PC-3 (cell line): ENCODE data around the gene TENM4. TPM values are rescaled to one million over a fixed set of nuclear protein-coding genes. Genes with fewer than 3 reads are reported as not detected.

ENCODE experiments used
- ATAC-seq: fragments of 200-7000 bp; cut with Tn5 transposase; 2 replicates; pipeline ENCODE4 v1.9.1; 2020; ENCODE audit warnings: mild to moderate bottlenecking, moderate library complexity
- BruUV-seq: library from RNA; stranded (reverse); fragments of 400-500 nt; replicated peaks from 2 replicates; lab custom pipeline; 2021; lab: Mats Ljungman, UMichigan
- CTCF ChIA-PET: fragments of 300-600 bp; sonication (Branson Sonifier 250); formaldehyde crosslinking; loops from one replicate; lab custom pipeline; 2022; ENCODE audit warnings: antibody characterized with exemption; lab: Charles Lee
- POLR2A ChIA-PET: fragments of 300-600 bp; sonication (Branson Sonifier 250); formaldehyde crosslinking; loops from one replicate; lab custom pipeline; 2022; ENCODE audit warnings: antibody characterized with exemption; ENCODE audit not compliant: unreplicated experiment; lab: Charles Lee
- DNase-seq: peaks from one replicate; pipeline ENCODE4 v3.0.0-alpha.2; 2015
- H2AFZ ChIP-seq: fragments of 300-600 bp; sonication (generic); 2 replicates; pipeline ENCODE4 v1.6.0; 2016; ENCODE audit warnings: antibody characterized with exemption, low read length
- H3F3A ChIP-seq: fragments of 300-600 bp; sonication (generic); one replicate; pipeline ENCODE4 v1.6.0; 2017; ENCODE audit warnings: antibody characterized with exemption, low read length, control low read depth, mild to moderate bottlenecking; ENCODE audit not compliant: unreplicated experiment
- H3K27ac ChIP-seq: fragments of 300-600 bp; sonication (generic); 2 replicates; pipeline ENCODE4 v1.5.1; 2016; ENCODE audit warnings: mild to moderate bottlenecking, low read length
- H3K27me3 ChIP-seq: fragments of 300-600 bp; sonication (generic); 2 replicates; pipeline ENCODE4 v1.6.1; 2016; ENCODE audit warnings: low read length, mixed read lengths
- H3K36me3 ChIP-seq: fragments of 300-600 bp; sonication (generic); 2 replicates; pipeline ENCODE4 v1.6.1; 2016; ENCODE audit warnings: low read depth, mixed run types, low read length, mixed read lengths
- H3K4me1 ChIP-seq: fragments of 300-600 bp; sonication (generic); 2 replicates; pipeline ENCODE4 v1.5.1; 2016; ENCODE audit warnings: low read length; ENCODE audit not compliant: insufficient read depth
- H3K4me2 ChIP-seq: fragments of 300-600 bp; sonication (generic); 2 replicates; pipeline ENCODE4 v1.6.0; 2016; ENCODE audit warnings: low read length
- H3K4me3 ChIP-seq: fragments of 300-600 bp; sonication (generic); 2 replicates; pipeline ENCODE4 v1.5.1; 2016; ENCODE audit warnings: mild to moderate bottlenecking, low read length, mixed read lengths
- H3K79me2 ChIP-seq: fragments of 300-600 bp; sonication (generic); 2 replicates; pipeline ENCODE4 v1.6.1; 2017; ENCODE audit warnings: low read length, mixed read lengths
- H3K9ac ChIP-seq: fragments of 300-600 bp; sonication (generic); 2 replicates; pipeline ENCODE4 v1.6.0; 2016; ENCODE audit warnings: mild to moderate bottlenecking, low read length
- H3K9me2 ChIP-seq: fragments of 300-600 bp; sonication (generic); replicated peaks from 2 replicates; pipeline ENCODE4 v1.6.1; 2016; ENCODE audit warnings: mixed run types, low read length, mixed read lengths
- H3K9me3 ChIP-seq: fragments of 300-600 bp; sonication (generic); 2 replicates; pipeline ENCODE4 v1.6.1; 2016; ENCODE audit warnings: low read length, mixed read lengths
- H4K20me1 ChIP-seq: fragments of 300-600 bp; sonication (generic); 2 replicates; pipeline ENCODE4 v1.6.1; 2016; ENCODE audit warnings: low read length, mixed read lengths
- EZH2 ChIP-seq: fragments of 300-600 bp; sonication (generic); IDR thresholded peaks from one replicate; pipeline ENCODE4 v1.6.1; 2017; ENCODE audit warnings: antibody characterized with exemption, mild to moderate bottlenecking, low read length; ENCODE audit not compliant: unreplicated experiment
- EZH2phosphoT487 ChIP-seq: fragments of 300-600 bp; sonication (generic); IDR thresholded peaks from 2 replicates; pipeline ENCODE4 v1.6.1; 2018; ENCODE audit warnings: mild to moderate bottlenecking, antibody characterized with exemption, low read length, borderline replicate concordance
- intact Hi-C: fragments of 100-400 bp; cut with micrococcal nuclease; formaldehyde crosslinking; loops from 2 replicates; pipeline ENCODE4 v1.9.0; 2023
- total RNA-seq: library from RNA; depleted of rRNA; stranded (reverse); fragments of >200 nt; gene quantifications from 2 replicates; pipeline ENCODE4 v1.2.3, GENCODE V29; 2014
- TF ChIP-seq, protein P1 (sequence below): fragments of 300-600 bp; sonication (generic); conservative IDR thresholded peaks from 2 replicates; pipeline ENCODE4 v1.5.1; 2017; ENCODE audit warnings: antibody characterized with exemption, low read depth, mild to moderate bottlenecking, low read length

Gene TENM4
- total RNA-seq, 1 experiment from 2014 or later: 19.7 TPM

DNA sequence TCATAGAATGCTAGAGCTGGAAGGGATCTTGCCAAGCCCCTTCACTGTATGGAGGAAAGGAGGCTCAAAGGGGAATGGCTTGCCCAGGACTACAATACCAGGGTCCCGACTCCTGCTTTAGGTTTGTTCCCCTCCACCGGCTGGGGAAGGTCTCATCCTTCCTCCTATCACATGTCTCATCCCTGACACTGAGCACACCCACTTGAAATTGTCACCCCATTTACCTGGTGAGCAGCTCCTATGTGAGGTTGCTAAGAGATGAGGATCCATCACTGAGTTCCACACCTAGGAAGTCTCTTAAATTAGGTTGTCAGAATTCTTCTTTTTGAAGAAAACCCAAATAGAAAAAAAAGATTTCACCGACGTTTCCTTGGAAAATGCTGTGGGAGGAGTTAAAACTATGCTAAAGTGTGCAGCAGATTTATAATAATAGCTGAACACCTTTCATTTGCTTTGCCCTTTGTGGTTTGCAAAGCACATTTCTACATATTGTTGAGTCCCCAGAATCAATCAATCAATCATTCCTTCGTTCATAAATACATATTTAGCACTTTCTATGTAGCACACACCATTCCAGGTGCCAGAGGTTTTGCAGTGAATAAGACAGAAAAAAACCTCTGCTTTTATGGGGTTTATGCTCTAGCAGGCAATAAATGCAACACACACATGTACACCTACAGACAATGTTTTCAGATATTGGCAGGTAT lies 91.7 kb downstream of the TENM4 start:
- POLR2A ChIA-PET: no interaction called here
- Histone ChIP-seq H3K27me3 (peaks cover 73% of the 10 kb centered on the region), H3K4me2 (no peak overlapping the region), H3K9ac (no peak overlapping the region), H3K9me3 (no peaks in the 10 kb centered on the region), H2AFZ (no peak overlapping the region), H3F3A (no peaks in the 10 kb centered on the region), H3K4me3 (no peak overlapping the region), H3K36me3 (no peaks in the 10 kb centered on the region), H3K79me2 (no peaks in the 10 kb centered on the region), H3K9me2 (no peaks in the 10 kb centered on the region), H3K27ac (no peak overlapping the region), H4K20me1 (no peaks in the 10 kb centered on the region), H3K4me1 (peaks cover 4% of the 10 kb centered on the region; the same call in 1 of the 2 replicates)
- TF ChIP-seq, protein P1, sequence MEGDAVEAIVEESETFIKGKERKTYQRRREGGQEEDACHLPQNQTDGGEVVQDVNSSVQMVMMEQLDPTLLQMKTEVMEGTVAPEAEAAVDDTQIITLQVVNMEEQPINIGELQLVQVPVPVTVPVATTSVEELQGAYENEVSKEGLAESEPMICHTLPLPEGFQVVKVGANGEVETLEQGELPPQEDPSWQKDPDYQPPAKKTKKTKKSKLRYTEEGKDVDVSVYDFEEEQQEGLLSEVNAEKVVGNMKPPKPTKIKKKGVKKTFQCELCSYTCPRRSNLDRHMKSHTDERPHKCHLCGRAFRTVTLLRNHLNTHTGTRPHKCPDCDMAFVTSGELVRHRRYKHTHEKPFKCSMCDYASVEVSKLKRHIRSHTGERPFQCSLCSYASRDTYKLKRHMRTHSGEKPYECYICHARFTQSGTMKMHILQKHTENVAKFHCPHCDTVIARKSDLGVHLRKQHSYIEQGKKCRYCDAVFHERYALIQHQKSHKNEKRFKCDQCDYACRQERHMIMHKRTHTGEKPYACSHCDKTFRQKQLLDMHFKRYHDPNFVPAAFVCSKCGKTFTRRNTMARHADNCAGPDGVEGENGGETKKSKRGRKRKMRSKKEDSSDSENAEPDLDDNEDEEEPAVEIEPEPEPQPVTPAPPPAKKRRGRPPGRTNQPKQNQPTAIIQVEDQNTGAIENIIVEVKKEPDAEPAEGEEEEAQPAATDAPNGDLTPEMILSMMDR: no peak
- no peak for TF ChIP-seq EZH2
- no peak for TF ChIP-seq EZH2phosphoT487
- no TSS peak for BruUV-seq
- ATAC-seq (no peak), DNase-seq (no peak)
- CTCF ChIA-PET: no interaction called here
- intact Hi-C loops: no loop called here

DNA sequence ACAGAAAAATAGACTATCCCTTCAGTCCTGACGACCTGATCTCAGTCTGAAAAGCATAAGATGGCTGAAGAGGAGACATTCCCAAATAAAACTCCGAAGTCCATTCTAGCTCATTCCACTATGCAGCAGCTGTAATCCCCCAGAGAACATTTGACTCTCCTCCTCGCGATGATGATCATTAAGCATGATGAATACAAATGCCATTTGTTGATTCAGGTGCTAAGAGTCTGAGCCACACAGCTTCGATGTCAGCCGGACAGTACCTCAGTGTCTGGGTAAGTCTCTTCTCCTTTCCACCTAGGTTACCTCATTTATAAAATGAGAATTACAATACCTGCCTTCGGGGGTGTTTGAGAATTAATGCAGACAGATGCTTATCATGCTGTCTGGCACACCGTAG lies 94.8 kb downstream of the TENM4 start:
- Histone ChIP-seq H3K9ac (no peak overlapping the region), H3K4me2 (no peak overlapping the region), H3K9me2 (no peaks in the 10 kb centered on the region), H2AFZ (no peak overlapping the region), H3K36me3 (no peaks in the 10 kb centered on the region), H4K20me1 (no peaks in the 10 kb centered on the region), H3K4me3 (no peak overlapping the region), H3F3A (no peaks in the 10 kb centered on the region), H3K27ac (no peak overlapping the region), H3K4me1 (no peaks in the 10 kb centered on the region), H3K27me3 (peaks cover 54% of the 10 kb centered on the region), H3K9me3 (no peaks in the 10 kb centered on the region), H3K79me2 (no peaks in the 10 kb centered on the region)
- intact Hi-C loops: no loop called here
- CTCF ChIA-PET: no interaction called here
- TF ChIP-seq, protein P1: no peak
- TF ChIP-seq EZH2phosphoT487 (no peak), EZH2 (no peak)
- POLR2A ChIA-PET: no interaction called here
- no TSS peak for BruUV-seq
- ATAC-seq (no peak), DNase-seq (no peak)

DNA sequence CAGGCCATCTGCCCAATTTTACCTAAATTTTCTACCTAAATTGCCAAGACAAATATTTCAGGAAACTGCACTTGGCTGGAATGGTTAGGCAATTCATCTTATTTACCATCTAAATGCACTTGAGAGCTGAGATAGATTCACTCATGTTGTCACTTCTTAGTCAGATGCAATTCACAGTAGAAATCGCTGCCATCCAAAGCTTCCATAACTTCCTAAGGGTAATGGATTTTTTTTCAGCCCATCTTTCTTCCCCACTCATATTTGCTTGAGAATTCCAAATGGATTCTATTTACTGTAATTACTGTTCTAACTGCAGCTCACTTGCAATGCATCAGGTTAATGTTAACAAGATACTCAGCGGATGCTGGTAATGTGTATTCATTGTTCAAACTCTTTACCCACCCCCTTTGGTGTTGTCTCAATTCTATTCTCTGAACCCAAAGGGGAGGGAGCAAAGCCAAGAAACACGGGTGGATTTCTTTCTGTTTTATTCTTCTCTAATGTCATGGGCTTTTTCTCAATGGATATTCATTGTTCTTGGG lies 96.0 kb downstream of the TENM4 start:
- Histone ChIP-seq H3K4me3 (no peak overlapping the region), H3K9me2 (no peaks in the 10 kb centered on the region), H2AFZ (no peak overlapping the region), H3K27me3 (peaks cover 53% of the 10 kb centered on the region), H3K9me3 (no peaks in the 10 kb centered on the region), H3F3A (no peaks in the 10 kb centered on the region), H3K4me2 (no peak overlapping the region), H3K4me1 (no peaks in the 10 kb centered on the region), H3K9ac (no peak overlapping the region), H3K27ac (no peak overlapping the region), H4K20me1 (no peaks in the 10 kb centered on the region), H3K36me3 (no peaks in the 10 kb centered on the region), H3K79me2 (no peaks in the 10 kb centered on the region)
- CTCF ChIA-PET: no interaction called here
- intact Hi-C loops: no loop called here
- POLR2A ChIA-PET: no interaction called here
- no TSS peak for BruUV-seq
- no peak for ATAC-seq
- TF ChIP-seq, protein P1: no peak
- TF ChIP-seq EZH2 (no peak), EZH2phosphoT487 (no peak)
- DNase-seq: no peak
